Esophagus (tissue), 2 donors: ENCODE data around the gene CAMK1D. TPM values are rescaled to one million over a fixed set of nuclear protein-coding genes. Genes with fewer than 3 reads are reported as not detected.

Experiments used
- H3K27ac ChIP-seq, 2 donors: one replicate each; pipeline ENCODE4 v1.5.1; 2013; ENCODE audit warnings: low read depth in 2 of 2, mild to moderate bottlenecking in 2 of 2, inconsistent platforms in 1 of 2, low read length in 1 of 2, moderate library complexity in 1 of 2
- H3K27me3 ChIP-seq, 2 donors: one replicate each; pipeline ENCODE4 v1.6.1; 2013; ENCODE audit warnings: low read length in 2 of 2, control low read depth in 1 of 2, mild to moderate bottlenecking in 1 of 2; ENCODE audit not compliant: insufficient read depth in 2 of 2, control insufficient read depth in 1 of 2
- H3K36me3 ChIP-seq, 2 donors: one replicate each; pipeline ENCODE4 v1.6.1; 2013; ENCODE audit warnings: low read length in 1 of 2; ENCODE audit not compliant: control insufficient read depth in 2 of 2, insufficient read depth in 2 of 2
- H3K4me1 ChIP-seq, 2 donors: one replicate each; pipeline ENCODE4 v1.6.1; 2013; ENCODE audit warnings: low read length in 1 of 2; ENCODE audit not compliant: control insufficient read depth in 2 of 2, insufficient read depth in 2 of 2
- H3K4me3 ChIP-seq, 2 donors: one replicate each; pipeline ENCODE4 v1.5.1; 2013; ENCODE audit warnings: low read length in 2 of 2, mild to moderate bottlenecking in 2 of 2, low read depth in 1 of 2, moderate library complexity in 1 of 2
- H3K9me3 ChIP-seq, 2 donors: one replicate each; pipeline ENCODE4 v1.6.1; 2013; ENCODE audit warnings: mild to moderate bottlenecking in 2 of 2, low read depth in 1 of 2, low read length in 1 of 2, moderate library complexity in 1 of 2; ENCODE audit not compliant: control insufficient read depth in 2 of 2, insufficient read depth in 1 of 2
- WGBS, 2 donors: extraction: QIAGEN DNeasy Blood & Tissue Kit; methylation state at CpG; one replicate each; pipeline ENCODE4 v1.1.7; 2013; 5-methylcytosine and 5-hydroxymethylcytosine counted together
- polyA plus RNA-seq, 2 donors: library from polyadenylated mRNA; stranded (reverse); fragments of 200-250 nt; gene quantifications; one replicate each; pipeline ENCODE4 v1.2.3, GENCODE V29; 2013
- donor health status: healthy with polysubstance abuse.
- donor health status: Bipolar disorder and iron deficiency.

CAMK1D gene
- polyA plus RNA-seq, 2 donors, result 5.4 to 5.6 TPM

GRCh38 chr10:12393831-12394230, 44.5 kb downstream of the CAMK1D start:
- Histone ChIP-seq H3K36me3 (peaks cover 0 to 4% of the 10 kb centered on the region in 2 donors), H3K9me3 (no peaks in the 10 kb centered on the region), H3K4me1 (peaks cover 3 to 4% of the 10 kb centered on the region in 2 donors), H3K4me3 (no peak overlapping the region), H3K27ac (no peak overlapping the region), H3K27me3 (no peaks in the 10 kb centered on the region)
- WGBS, 2 donors, result 96 to 97% methylated on average over 13 of the region's 13 CpGs

GRCh38 chr10:12394241-12395033, 45.1 kb downstream of the CAMK1D start:
- Histone ChIP-seq H3K4me3 (no peak overlapping the region), H3K27me3 (no peaks in the 10 kb centered on the region), H3K9me3 (no peaks in the 10 kb centered on the region), H3K4me1 (peaks cover 0 to 3% of the 10 kb centered on the region in 2 donors), H3K27ac (no peak overlapping the region), H3K36me3 (peaks cover 0 to 4% of the 10 kb centered on the region in 2 donors)
- 79 to 81% methylated on average over 8 of the region's 8 CpGs for WGBS, 2 donors

- Histone ChIP-seq H3K36me3 (peaks cover 0 to 4% of the 10 kb centered on the region in 2 donors), H3K27ac (peak overlapping the region in 1 of 2 donors; percentile 13), H3K27me3 (no peaks in the 10 kb centered on the region), H3K9me3 (no peaks in the 10 kb centered on the region), H3K4me1 (peaks cover 0 to 3% of the 10 kb centered on the region in 2 donors), H3K4me3 (no peak overlapping the region)
- WGBS, 2 donors, result 91 to 94% methylated on average over 9 of the region's 9 CpGs
Measured at GRCh38 chr10:12396093-12396492, 46.7 kb downstream of the CAMK1D start.

DNA sequence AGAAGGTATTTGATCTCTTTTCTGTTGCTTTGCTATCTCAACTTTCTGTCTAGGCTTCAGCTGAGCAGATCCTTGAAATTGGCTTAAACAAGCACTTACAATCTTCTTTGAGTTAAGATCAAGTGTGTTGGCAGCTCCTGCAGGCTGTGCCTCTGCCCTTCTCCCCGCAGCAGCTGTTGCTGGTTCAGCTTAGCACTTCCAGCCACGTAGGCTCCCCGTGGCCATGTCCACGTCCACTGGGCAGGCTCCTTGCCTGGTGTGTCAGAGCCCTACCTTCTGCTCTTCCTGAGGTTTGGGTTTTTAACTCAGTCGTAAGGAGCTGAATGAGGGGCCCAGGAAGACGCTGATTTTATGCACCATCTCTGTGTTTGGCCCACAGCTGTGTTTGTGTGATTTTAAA, 47.2 kb downstream of the CAMK1D start:
- Histone ChIP-seq H3K4me3 (no peak overlapping the region), H3K27me3 (no peaks in the 10 kb centered on the region), H3K27ac (peak overlapping the region in 1 of 2 donors; percentile 15), H3K9me3 (no peaks in the 10 kb centered on the region), H3K36me3 (peaks cover 0 to 4% of the 10 kb centered on the region in 2 donors), H3K4me1 (peaks cover 0 to 3% of the 10 kb centered on the region in 2 donors)
- 68 to 80% methylated on average over 6 of the region's 6 CpGs for WGBS, 2 donors

DNA sequence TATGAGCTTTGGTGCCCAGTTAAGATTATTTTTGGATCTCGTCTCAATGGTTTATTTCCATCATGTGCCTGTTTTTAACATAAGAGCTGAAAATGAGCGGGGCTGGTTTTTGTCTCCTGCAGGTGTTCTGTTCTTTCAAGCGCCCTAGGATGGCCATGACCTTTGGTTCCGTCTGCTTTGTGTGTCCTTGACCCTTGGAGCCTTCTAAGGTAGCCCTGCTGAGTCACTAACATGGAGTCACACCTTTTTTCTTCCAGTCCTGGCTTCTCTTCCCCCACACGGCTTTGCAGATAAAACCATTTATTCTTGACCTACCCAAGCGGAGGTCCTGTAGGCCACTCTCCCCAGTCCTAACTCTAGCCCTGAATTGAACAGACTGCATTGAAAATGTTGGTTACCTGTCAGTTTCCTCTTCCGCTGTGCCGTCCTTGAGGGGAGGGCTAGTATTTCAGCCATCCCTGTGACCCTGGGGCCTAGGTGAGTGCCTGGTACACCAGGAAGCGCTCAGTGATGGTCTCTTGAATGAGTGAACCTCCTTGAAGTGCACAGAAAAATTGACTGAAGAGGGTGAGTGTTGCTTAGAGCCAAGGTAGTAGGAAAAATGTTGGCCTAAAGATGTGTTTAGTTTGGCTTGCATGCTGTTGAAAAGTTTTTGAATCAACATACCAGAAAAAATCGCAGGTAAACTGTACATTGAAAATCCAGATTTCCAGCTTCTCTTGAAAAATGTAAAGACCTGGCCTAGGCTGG, 48.0 kb downstream of the CAMK1D start:
- Histone ChIP-seq H3K27me3 (no peaks in the 10 kb centered on the region), H3K4me1 (peaks cover 0 to 3% of the 10 kb centered on the region in 2 donors), H3K27ac (no peak overlapping the region), H3K36me3 (peaks cover 0 to 4% of the 10 kb centered on the region in 2 donors), H3K9me3 (no peaks in the 10 kb centered on the region), H3K4me3 (no peak overlapping the region)
- 81 to 82% methylated on average over 10 of the region's 10 CpGs for WGBS, 2 donors

GRCh38 chr10:12397941-12398340, 48.6 kb downstream of the CAMK1D start:
- Histone ChIP-seq H3K27ac (no peak overlapping the region), H3K27me3 (no peaks in the 10 kb centered on the region), H3K9me3 (no peaks in the 10 kb centered on the region), H3K36me3 (peaks cover 0 to 4% of the 10 kb centered on the region in 2 donors), H3K4me3 (no peak overlapping the region), H3K4me1 (peaks cover 0 to 3% of the 10 kb centered on the region in 2 donors)
- WGBS, 2 donors, result 57 to 69% methylated on average over 2 of the region's 2 CpGs

DNA sequence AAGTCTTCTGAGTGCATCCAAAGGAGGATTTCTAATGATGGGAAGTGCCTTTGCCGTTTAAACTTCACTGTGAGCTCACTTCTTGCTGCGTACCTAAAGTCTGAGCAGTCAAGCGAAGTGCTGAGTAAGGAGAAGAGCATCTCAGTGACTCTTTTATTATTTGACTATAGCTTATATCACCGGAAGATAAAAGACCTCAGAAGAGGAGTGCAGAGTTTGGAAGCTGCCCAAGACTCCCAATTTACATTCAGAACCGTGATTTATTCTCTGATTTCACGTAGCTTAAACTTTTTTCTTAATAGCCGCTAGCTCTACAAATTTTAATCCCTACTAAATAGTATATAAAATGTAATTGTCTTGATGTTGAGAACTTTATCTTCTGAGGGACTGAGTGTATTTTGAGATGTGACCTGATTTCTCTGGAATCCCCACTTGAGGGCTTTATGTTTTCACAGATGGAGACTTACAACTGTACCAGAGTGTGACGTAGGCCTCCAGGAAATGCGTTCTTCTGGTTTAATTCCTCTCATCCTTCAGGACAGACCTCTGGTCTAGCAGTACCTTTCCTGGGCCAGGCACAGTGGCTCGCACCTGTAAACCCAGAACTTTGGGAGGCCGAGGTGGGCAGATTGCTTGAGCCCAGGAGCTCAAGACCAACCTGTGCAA, 51.1 kb downstream of the CAMK1D start:
- H3K36me3 ChIP-seq, result peaks cover 0 to 4% of the 10 kb centered on the region in 2 donors
- H3K4me3 ChIP-seq, result no peak overlapping the region
- no peaks in the 10 kb centered on the region for H3K27me3 ChIP-seq
- 89 to 92% methylated on average over 11 of the region's 11 CpGs for WGBS, 2 donors
- H3K4me1 ChIP-seq, result no peaks in the 10 kb centered on the region
- no peaks in the 10 kb centered on the region for H3K9me3 ChIP-seq
- H3K27ac ChIP-seq, result no peak overlapping the region

- H3K9me3 ChIP-seq, result no peaks in the 10 kb centered on the region
- 95 to 96% methylated on average over 2 of the region's 2 CpGs for WGBS, 2 donors
- no peaks in the 10 kb centered on the region for H3K27me3 ChIP-seq
- H3K4me1 ChIP-seq, result no peaks in the 10 kb centered on the region
- no peak overlapping the region for H3K4me3 ChIP-seq
- H3K27ac ChIP-seq, result no peak overlapping the region
- peaks cover 0 to 4% of the 10 kb centered on the region in 2 donors for H3K36me3 ChIP-seq
Measured at GRCh38 chr10:12401466-12401865, 52.1 kb downstream of the CAMK1D start.

GRCh38 chr10:12403119-12403518, 53.8 kb downstream of the CAMK1D start:
- H3K4me3 ChIP-seq, result no peak overlapping the region
- H3K27me3 ChIP-seq, result no peaks in the 10 kb centered on the region
- H3K9me3 ChIP-seq, result no peaks in the 10 kb centered on the region
- 91 to 93% methylated on average over 9 of the region's 9 CpGs for WGBS, 2 donors
- no peak overlapping the region for H3K27ac ChIP-seq
- peaks cover 0 to 4% of the 10 kb centered on the region in 2 donors for H3K36me3 ChIP-seq
- H3K4me1 ChIP-seq, result peaks cover 0 to 3% of the 10 kb centered on the region in 2 donors
